ENCODE results near the gene LPAR5. TPM values are rescaled to one million over a fixed set of nuclear protein-coding genes. Genes with fewer than 3 reads are reported as not detected.
A peak's percentile ranks its signal among the peaks of the same experiment; 100 is the strongest.

The LPAR5 gene
- total RNA-seq, 2 experiments from 2014 or later, result 6.6 to 8.1 TPM

DNA sequence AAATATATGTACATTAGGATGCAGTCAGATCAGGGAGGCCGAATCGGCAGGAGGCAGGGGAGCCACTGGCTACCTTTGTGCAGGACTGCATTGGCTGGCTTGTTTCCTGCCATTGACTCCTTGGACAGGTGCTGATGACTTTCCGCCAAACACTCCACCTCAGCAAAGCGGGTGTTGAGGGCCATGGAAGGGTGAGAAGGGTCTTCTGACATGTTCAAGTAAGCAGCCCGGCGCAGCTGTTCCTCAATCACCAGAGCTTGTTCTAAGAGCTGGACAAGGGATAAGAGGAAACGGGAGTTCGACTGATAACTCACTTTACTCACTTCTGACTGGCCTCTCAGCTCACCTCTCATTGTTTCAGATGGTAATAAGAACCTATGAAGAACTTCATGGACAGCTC is 62.8 kb downstream of the LPAR5 start:
- H3K4me1 Mint-ChIP-seq (ENCODE audit: low read depth), result peaks cover 27% of the 10 kb centered on the region
- H3K36me3 Mint-ChIP-seq (ENCODE audit: low read depth), result peaks cover 57% of the 10 kb centered on the region

DNA sequence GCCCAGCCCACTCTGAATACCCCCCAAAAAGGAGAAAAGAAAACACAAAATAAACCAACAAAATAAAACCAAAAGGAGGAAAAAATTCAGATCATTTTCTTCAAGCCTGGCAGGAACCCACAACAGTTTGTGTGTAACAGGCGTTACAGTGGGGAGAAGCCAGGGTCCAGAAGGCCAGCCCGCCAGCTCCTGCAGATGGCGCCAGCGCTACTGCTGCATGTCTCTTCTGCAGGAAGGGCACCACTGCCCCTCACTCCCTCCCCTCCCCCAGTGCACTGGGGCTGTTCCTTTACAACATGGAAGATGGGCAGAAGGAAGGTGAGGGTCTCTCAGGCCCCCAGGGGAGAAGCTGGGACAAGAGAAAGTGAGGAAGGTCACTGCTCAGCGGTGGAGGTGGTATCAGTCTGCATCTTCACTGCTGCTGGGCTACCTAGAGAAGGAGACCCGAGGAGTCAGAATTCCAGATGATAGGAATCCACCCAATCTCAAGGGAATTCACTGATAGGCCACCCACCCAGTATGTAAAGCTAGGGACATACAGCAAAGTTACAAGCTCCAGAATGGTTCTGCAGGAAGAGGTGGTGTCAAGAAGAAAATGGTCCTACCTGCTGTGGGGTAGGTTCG is 65.4 kb downstream of the LPAR5 start:
- DNase-seq, result peak; percentile 73
- ChIA-PET POLR2A (interaction anchor here (1.0 to 2.9 kb wide), 6 partner anchors 13 to 35 kb away, joined by 3 to 12 read pairs (median 4); partner anchors contain the start of gene GAPDH), CTCF (interaction anchor here (0.8 to 3.2 kb wide), 19 partner anchors 9 to 114 kb away, joined by 3 to 18 read pairs (median 4); partner anchors contain the start of gene IFFO1)
- peak overlapping the region; percentile 10 for H3K27ac Mint-ChIP-seq
- H3K27me3 Mint-ChIP-seq, result no peaks in the 10 kb centered on the region
- no peaks in the 10 kb centered on the region for H3K9me3 Mint-ChIP-seq
- H3K4me3 Mint-ChIP-seq, result no peak overlapping the region
- H3K36me3 Mint-ChIP-seq (ENCODE audit: low read depth), result peaks cover 62% of the 10 kb centered on the region
- intact Hi-C loops (cut with micrococcal nuclease), result loop anchor here (5.0 kb wide), 1 partner anchor 37 kb away; the partner anchor contains the start of gene CHD4
- H3K4me1 Mint-ChIP-seq (ENCODE audit: low read depth), result peaks cover 44% of the 10 kb centered on the region
- ATAC-seq, result peak; percentile 29
- TF ChIP-seq, protein P1, sequence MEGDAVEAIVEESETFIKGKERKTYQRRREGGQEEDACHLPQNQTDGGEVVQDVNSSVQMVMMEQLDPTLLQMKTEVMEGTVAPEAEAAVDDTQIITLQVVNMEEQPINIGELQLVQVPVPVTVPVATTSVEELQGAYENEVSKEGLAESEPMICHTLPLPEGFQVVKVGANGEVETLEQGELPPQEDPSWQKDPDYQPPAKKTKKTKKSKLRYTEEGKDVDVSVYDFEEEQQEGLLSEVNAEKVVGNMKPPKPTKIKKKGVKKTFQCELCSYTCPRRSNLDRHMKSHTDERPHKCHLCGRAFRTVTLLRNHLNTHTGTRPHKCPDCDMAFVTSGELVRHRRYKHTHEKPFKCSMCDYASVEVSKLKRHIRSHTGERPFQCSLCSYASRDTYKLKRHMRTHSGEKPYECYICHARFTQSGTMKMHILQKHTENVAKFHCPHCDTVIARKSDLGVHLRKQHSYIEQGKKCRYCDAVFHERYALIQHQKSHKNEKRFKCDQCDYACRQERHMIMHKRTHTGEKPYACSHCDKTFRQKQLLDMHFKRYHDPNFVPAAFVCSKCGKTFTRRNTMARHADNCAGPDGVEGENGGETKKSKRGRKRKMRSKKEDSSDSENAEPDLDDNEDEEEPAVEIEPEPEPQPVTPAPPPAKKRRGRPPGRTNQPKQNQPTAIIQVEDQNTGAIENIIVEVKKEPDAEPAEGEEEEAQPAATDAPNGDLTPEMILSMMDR (IDR thresholded peaks at IDR 0.05), result peak; percentile 76

More for the DNA sequence above, 62.8 kb downstream of the LPAR5 start:
- Mint-ChIP-seq H3K27ac (peak overlapping the region; percentile 59), H3K9me3 (no peaks in the 10 kb centered on the region), H3K27me3 (no peaks in the 10 kb centered on the region), H3K4me3 (no peak overlapping the region)
- ChIA-PET POLR2A (interaction anchor here (1.0 to 2.5 kb wide), 4 partner anchors 10 to 27 kb away, joined by 3 to 6 read pairs (median 4); no protein-coding TSS in a partner anchor), CTCF (interaction anchor here (1.0 to 3.2 kb wide), 5 partner anchors 10 to 180 kb away, joined by 3 to 17 read pairs (median 4); partner anchors contain the start of gene MLF2)
- ATAC-seq, result no peak
- intact Hi-C loops (cut with micrococcal nuclease), result loop anchor here (5.0 kb wide), 1 partner anchor 34 kb away; the partner anchor contains the start of gene CHD4
- TF ChIP-seq, protein P1 (IDR thresholded peaks at IDR 0.05), result no peak
- no peak for DNase-seq

DNA sequence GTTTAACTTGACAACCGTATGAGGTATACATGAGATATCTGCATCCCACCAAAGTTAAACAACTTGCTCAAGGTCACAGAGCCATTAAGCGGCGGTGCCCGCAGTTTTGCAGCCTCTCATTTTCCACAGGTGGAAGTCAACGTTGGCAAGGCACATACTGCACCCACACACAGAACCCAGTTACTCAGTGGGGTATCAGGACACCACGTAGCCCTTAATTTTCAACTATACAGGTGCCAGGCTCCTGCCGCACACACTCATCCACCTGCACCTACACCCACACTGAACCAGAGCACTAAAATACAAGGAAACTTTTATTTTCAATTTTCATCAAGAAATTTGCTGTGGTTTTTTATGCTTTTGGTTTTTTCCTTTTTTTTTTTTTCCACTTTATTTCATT is 66.0 kb downstream of the LPAR5 start:
- ATAC-seq (no peak), DNase-seq (no peak)
- Mint-ChIP-seq H3K36me3 (ENCODE audit: low read depth) (peaks cover 60% of the 10 kb centered on the region), H3K27me3 (no peaks in the 10 kb centered on the region), H3K9me3 (no peaks in the 10 kb centered on the region), H3K4me1 (ENCODE audit: low read depth) (peaks cover 45% of the 10 kb centered on the region), H3K4me3 (peak overlapping the region; percentile 99), H3K27ac (no peak overlapping the region)
- ChIA-PET CTCF (interaction anchor here (1.2 to 3.2 kb wide), 12 partner anchors 13 to 114 kb away, joined by 3 to 18 read pairs (median 10); partner anchors contain the start of gene IFFO1), POLR2A (interaction anchor here (1.5 to 2.9 kb wide), 3 partner anchors 18 to 35 kb away, joined by 4 to 12 read pairs (median 5); partner anchors contain the start of gene GAPDH)
- TF ChIP-seq, protein P1 (IDR thresholded peaks at IDR 0.05), result no peak
- intact Hi-C loops (cut with micrococcal nuclease), result loop anchor here (5.0 kb wide), 1 partner anchor 38 kb away; the partner anchor contains the start of gene CHD4

GRCh38 chr12:6569312-6569711 is 66.4 kb downstream of the LPAR5 start:
- ChIA-PET POLR2A (interaction anchor here (1.3 to 4.6 kb wide), 3 partner anchors 13 to 37 kb away, joined by 4 to 38 read pairs (median 11); partner anchors contain the start of genes CHD4 and IFFO1), CTCF (interaction anchor here (1.5 kb wide), 1 partner anchor 33 kb away, joined by 5 read pairs; no protein-coding TSS in a partner anchor)
- TF ChIP-seq, protein P1 (IDR thresholded peaks at IDR 0.05), result no peak
- no peak for ATAC-seq
- Mint-ChIP-seq H3K4me3 (peak overlapping the region; percentile 99), H3K36me3 (ENCODE audit: low read depth) (peaks cover 61% of the 10 kb centered on the region), H3K27ac (no peak overlapping the region), H3K27me3 (no peaks in the 10 kb centered on the region), H3K4me1 (ENCODE audit: low read depth) (peaks cover 43% of the 10 kb centered on the region), H3K9me3 (no peaks in the 10 kb centered on the region)
- DNase-seq, result no peak
- intact Hi-C loops (cut with micrococcal nuclease), result no loop called here

Other genes starting within 250 kb of the LPAR5 start
- 100 to 1,000 TPM; 160 to 164 TPM for gene CD27, start 191.0 kb downstream of the LPAR5 start, total RNA-seq
- 10 to 100 TPM; 23.3 to 28.0 TPM for gene TAPBPL, start 183.9 kb downstream of the LPAR5 start, total RNA-seq
- gene VAMP1, start 165.3 kb downstream of the LPAR5 start, total RNA-seq, result 10 to 100 TPM; 50.0 to 51.2 TPM
- gene MRPL51, start 142.7 kb downstream of the LPAR5 start, total RNA-seq, result 100 to 1,000 TPM; 230 to 254 TPM
- gene NCAPD2, start 141.9 kb downstream of the LPAR5 start, total RNA-seq, result 100 to 1,000 TPM; 195 to 196 TPM
- 1,000 to 10,000 TPM; 9,109 to 9,234 TPM for gene GAPDH, start 101.4 kb downstream of the LPAR5 start, total RNA-seq
- gene IFFO1, start 79.9 kb downstream of the LPAR5 start, total RNA-seq, result 1 to 10 TPM; 7.8 to 8.5 TPM
- 10 to 100 TPM; 87.9 to 89.4 TPM for gene NOP2, start 67.7 kb downstream of the LPAR5 start, total RNA-seq
- gene CHD4, start 28.6 kb downstream of the LPAR5 start, total RNA-seq, result 100 to 1,000 TPM; 273 to 277 TPM
- 1 to 10 TPM; 1.3 to 2.0 TPM for gene ACRBP, start 11.5 kb upstream of the LPAR5 start, total RNA-seq
- gene ING4, start 27.2 kb upstream of the LPAR5 start, total RNA-seq, result 10 to 100 TPM; 16.6 to 16.7 TPM
- gene ZNF384, start 53.4 kb upstream of the LPAR5 start, total RNA-seq, result 10 to 100 TPM; 55.2 to 56.7 TPM
- gene PIANP, start 64.9 kb upstream of the LPAR5 start, total RNA-seq, result not detected
- gene COPS7A, start 88.1 kb upstream of the LPAR5 start, total RNA-seq, result 10 to 100 TPM; 35.9 to 38.8 TPM
- gene MLF2, start 117.2 kb upstream of the LPAR5 start, total RNA-seq, result 100 to 1,000 TPM; 149 to 151 TPM
- gene PTMS, start 130.4 kb upstream of the LPAR5 start, total RNA-seq, result 10 to 100 TPM; 78.6 TPM
- 100 to 1,000 TPM; 264 to 268 TPM for gene LAG3, start 136.6 kb upstream of the LPAR5 start, total RNA-seq
- gene CD4, start 153.6 kb upstream of the LPAR5 start, total RNA-seq, result 10 to 100 TPM; 11.1 to 14.1 TPM
- 1 to 10 TPM; 2.0 to 2.1 TPM for gene GPR162, start 185.9 kb upstream of the LPAR5 start, total RNA-seq
- 1 to 10 TPM; 2.1 to 2.3 TPM for gene P3H3, start 192.4 kb upstream of the LPAR5 start, total RNA-seq
- 1 to 10 TPM in 1 of 2 experiments, under 1 TPM in 1; 0.50 to 1.1 TPM for gene GNB3, start 205.0 kb upstream of the LPAR5 start, total RNA-seq
- 10 to 100 TPM; 74.6 to 83.8 TPM for gene CDCA3, start 215.3 kb upstream of the LPAR5 start, total RNA-seq
- gene USP5, start 216.2 kb upstream of the LPAR5 start, total RNA-seq, result 100 to 1,000 TPM; 109 to 112 TPM
- gene TPI1, start 231.6 kb upstream of the LPAR5 start, total RNA-seq, result 1,000 to 10,000 TPM; 1,714 to 1,776 TPM
- gene SPSB2, start 237.3 kb upstream of the LPAR5 start, total RNA-seq, result 1 to 10 TPM; 2.2 to 2.6 TPM